H1 (cell line): ENCODE measurements around the gene DYNLL1. TPM values are rescaled to one million over a fixed set of nuclear protein-coding genes. Genes with fewer than 3 reads are reported as not detected.

Experiments used
- CTCF ChIA-PET: fragments of 300-600 bp; sonication (Branson Sonifier 250); formaldehyde crosslinking; loops from one replicate; lab custom pipeline; 2021; ENCODE audit not compliant: partially characterized antibody; lab: Charles Lee
- POLR2A ChIA-PET: fragments of 300-600 bp; sonication (Branson Sonifier 250); formaldehyde crosslinking; loops from one replicate; lab custom pipeline; 2021; ENCODE audit warnings: inconsistent platforms; ENCODE audit not compliant: partially characterized antibody; lab: Charles Lee
- DNase-seq, 2 experiments: peaks; one replicate each; pipeline versions ENCODE4 v3.0.0 to v3.0.0-alpha.2; 2010 to 2022; ENCODE audit warnings: low spot score in 2 of 2, low read depth in 1 of 2, mixed read lengths in 1 of 2
- FAIRE-seq: peaks from 2 replicates; lab custom pipeline; 2011; peaks lifted over from hg19 to GRCh38; lab: Jason Lieb, UNC
- H2AFZ ChIP-seq: 2 replicates; pipeline ENCODE4 v1.8.1; 2012; ENCODE audit warnings: low read length, inconsistent platforms
- H2AK5ac ChIP-seq: 2 replicates; pipeline ENCODE4 v1.6.1; 2013; ENCODE audit warnings: low read depth, low read length
- H2BK120ac ChIP-seq: replicated peaks from 2 replicates; pipeline ENCODE3; 2013; ENCODE audit warnings: low read depth, low read length, inconsistent platforms
- H2BK12ac ChIP-seq: 2 replicates; pipeline ENCODE4 v1.6.1; 2013; ENCODE audit warnings: low read depth, low read length
- H2BK15ac ChIP-seq: 2 replicates; pipeline ENCODE4 v1.6.1; 2013; ENCODE audit warnings: low read length
- H2BK20ac ChIP-seq: 2 replicates; pipeline ENCODE4 v1.6.1; 2013; ENCODE audit warnings: low read length
- H2BK5ac ChIP-seq: 2 replicates; pipeline ENCODE4 v1.6.1; 2013; ENCODE audit warnings: low read depth, low read length
- H3K14ac ChIP-seq: 2 replicates; pipeline ENCODE4 v1.6.1; 2013; ENCODE audit warnings: inconsistent platforms; ENCODE audit not compliant: insufficient read length
- H3K18ac ChIP-seq: 2 replicates; pipeline ENCODE4 v1.6.1; 2013; ENCODE audit warnings: low read length; ENCODE audit errors: extremely low read depth
- H3K23ac ChIP-seq: 2 replicates; pipeline ENCODE4 v1.6.1; 2013; ENCODE audit warnings: inconsistent platforms; ENCODE audit not compliant: insufficient read length
- H3K23me2 ChIP-seq: 2 replicates; pipeline ENCODE4 v1.6.1; 2013; ENCODE audit warnings: low read depth, low read length
- H3K27ac ChIP-seq: 2 replicates; pipeline ENCODE4 v1.6.1; 2011; ENCODE audit warnings: low read depth, low read length, inconsistent platforms
- H3K27me3 ChIP-seq, 4 experiments: replicated peaks in 1 of 4; 1 replicate in 1 of 4; 2 replicates in 3 of 4; pipeline versions ENCODE4 v1.6.1 to v1.8.1; 2011 to 2013; ENCODE audit warnings: low read length in 3 of 4, mild to moderate bottlenecking in 3 of 4, inconsistent platforms in 2 of 4, mixed read lengths in 2 of 4, moderate library complexity in 1 of 4; ENCODE audit not compliant: control insufficient read depth in 3 of 4, insufficient read depth in 3 of 4; ENCODE audit errors: extremely low read depth in 1 of 4
- H3K36me3 ChIP-seq, 4 experiments: 2 replicates each; pipeline versions ENCODE4 v1.6.1 to v1.8.1; 2011 to 2013; ENCODE audit warnings: mild to moderate bottlenecking in 4 of 4, low read length in 3 of 4, moderate library complexity in 2 of 4, control low read depth in 1 of 4, inconsistent platforms in 1 of 4; ENCODE audit not compliant: insufficient read depth in 4 of 4, control insufficient read depth in 2 of 4
- H3K4ac ChIP-seq: replicated peaks from 2 replicates; pipeline ENCODE3; 2013; ENCODE audit warnings: low read length, low read depth, mixed read lengths, inconsistent platforms; ENCODE audit not compliant: insufficient read length
- H3K4me1 ChIP-seq, 4 experiments: replicated peaks in 1 of 4; 1 replicate in 1 of 4; 2 replicates in 3 of 4; pipeline versions ENCODE4 v1.6.1 to v1.8.1; 2011 to 2013; ENCODE audit warnings: low read length in 3 of 4, inconsistent platforms in 2 of 4, mixed read lengths in 1 of 4; ENCODE audit not compliant: insufficient read depth in 4 of 4, control insufficient read depth in 3 of 4
- H3K4me2 ChIP-seq, 2 experiments: 2 replicates each; pipeline versions ENCODE4 v1.6.1 to v1.8.1; 2011 to 2013; ENCODE audit warnings: low read depth in 2 of 2, low read length in 2 of 2, control low read depth in 1 of 2, inconsistent platforms in 1 of 2, mild to moderate bottlenecking in 1 of 2; ENCODE audit not compliant: insufficient read depth in 1 of 2
- H3K4me3 ChIP-seq, 4 experiments: fragments of 200-600, 300-600 bp in 1 of 4; sonication (generic), shearing (Covaris generic), sonication (Bioruptor Twin) in 1 of 4; 2 replicates each; pipeline versions ENCODE4 v1.5.1 to v1.8.1; 2011 to 2016; ENCODE audit warnings: low read length in 4 of 4, low read depth in 3 of 4, control low read depth in 2 of 4, inconsistent platforms in 2 of 4, mild to moderate bottlenecking in 2 of 4, mixed read lengths in 1 of 4, moderate library complexity in 1 of 4; ENCODE audit not compliant: insufficient read depth in 2 of 4; ENCODE audit errors: extremely low read depth in 1 of 4
- H3K56ac ChIP-seq: replicated peaks from 2 replicates; pipeline ENCODE3; 2013; ENCODE audit warnings: low read depth, mild to moderate bottlenecking, mixed read lengths, low read length, inconsistent platforms; ENCODE audit not compliant: insufficient read length
- H3K79me1 ChIP-seq: 2 replicates; pipeline ENCODE4 v1.6.1; 2013; ENCODE audit warnings: low read depth, low read length, control low read depth
- H3K79me2 ChIP-seq, 2 experiments: 2 replicates each; pipeline versions ENCODE4 v1.6.1 to v1.8.1; 2012 to 2013; ENCODE audit warnings: low read length in 2 of 2, mild to moderate bottlenecking in 2 of 2, inconsistent platforms in 1 of 2; ENCODE audit not compliant: insufficient read depth in 2 of 2, control insufficient read depth in 1 of 2
- H3K9ac ChIP-seq, 4 experiments: replicated peaks in 1 of 4; 1 replicate in 1 of 4; 2 replicates in 3 of 4; pipeline versions ENCODE4 v1.6.1 to v1.8.1; 2011 to 2013; ENCODE audit warnings: low read depth in 3 of 4, low read length in 3 of 4, control low read depth in 2 of 4, mild to moderate bottlenecking in 2 of 4, moderate library complexity in 2 of 4, inconsistent platforms in 1 of 4; ENCODE audit errors: extremely low read depth in 1 of 4
- H3K9me3 ChIP-seq, 2 experiments: 2 replicates each; pipeline versions ENCODE4 v1.6.1 to v1.8.1; 2012 to 2013; ENCODE audit warnings: mild to moderate bottlenecking in 2 of 2, moderate library complexity in 2 of 2, control low read depth in 1 of 2, inconsistent platforms in 1 of 2, low read depth in 1 of 2, low read length in 1 of 2, mixed read lengths in 1 of 2; ENCODE audit not compliant: insufficient read depth in 2 of 2
- H4K20me1 ChIP-seq, 2 experiments: replicated peaks in 1 of 2; 2 replicates each; pipeline versions ENCODE3 to v1.8.1; 2011 to 2013; ENCODE audit warnings: inconsistent platforms in 2 of 2, low read length in 2 of 2, mild to moderate bottlenecking in 1 of 2; ENCODE audit not compliant: insufficient read depth in 2 of 2, control insufficient read depth in 1 of 2
- H4K5ac ChIP-seq: 2 replicates; pipeline ENCODE4 v1.6.1; 2013; ENCODE audit warnings: low read length, low read depth, mixed read lengths, inconsistent platforms; ENCODE audit not compliant: insufficient read length
- H4K8ac ChIP-seq: 2 replicates; pipeline ENCODE4 v1.8.0; 2013; ENCODE audit warnings: mild to moderate bottlenecking, moderate library complexity, low read length, inconsistent platforms; ENCODE audit not compliant: insufficient read depth; ENCODE audit errors: extremely low read depth
- H4K91ac ChIP-seq: replicated peaks from 2 replicates; pipeline ENCODE3; 2013; ENCODE audit warnings: low read length, mixed read lengths, inconsistent platforms; ENCODE audit not compliant: insufficient read length
- CREB1 ChIP-seq: IDR thresholded peaks from 2 replicates; pipeline ENCODE4 v1.6.1; 2012; ENCODE audit warnings: inconsistent platforms
- EP300 ChIP-seq, 2 experiments: IDR thresholded peaks; 1 replicate in 1 of 2; 2 replicates in 1 of 2; pipeline ENCODE4 v1.6.1; 2011 to 2012; ENCODE audit warnings: low read depth in 2 of 2, low read length in 2 of 2, mild to moderate bottlenecking in 2 of 2, borderline replicate concordance in 1 of 2, inconsistent platforms in 1 of 2, moderate library complexity in 1 of 2
- EZH2 ChIP-seq: fragments of 200-600 bp; sonication (generic); IDR thresholded peaks from 2 replicates; pipeline ENCODE4 v1.7.1; 2012; ENCODE audit warnings: low read depth, mild to moderate bottlenecking, moderate library complexity, low read length, inconsistent platforms; ENCODE audit not compliant: severe bottlenecking
- MAFK ChIP-seq: IDR thresholded peaks from 2 replicates; pipeline ENCODE4 v1.6.1; 2012; ENCODE audit warnings: low read depth, mild to moderate bottlenecking, improper control_type of control experiment, low read length
- SIN3A ChIP-seq, 2 experiments: IDR thresholded peaks in 1 of 2; conservative IDR thresholded peaks in 1 of 2; 2 replicates each; pipeline ENCODE4 v1.6.1; 2011 to 2012; ENCODE audit warnings: low read length in 2 of 2, improper control_type of control experiment in 1 of 2, low read depth in 1 of 2, mild to moderate bottlenecking in 1 of 2
- TEAD4 ChIP-seq: IDR thresholded peaks from 2 replicates; pipeline ENCODE4 v1.6.1; 2012; ENCODE audit warnings: low read depth, low read length, inconsistent platforms, mixed read lengths
- WGBS, 2 experiments: shearing (Covaris generic) in 1 of 2; methylation state at CpG; one replicate each; pipeline versions ENCODE4 v1.1.6 to v1.1.7; 2013 to 2015; ENCODE audit warnings: low lambda C conversion rate in 2 of 2, mixed read lengths in 2 of 2, inconsistent platforms in 1 of 2, low coverage in 1 of 2, missing lambda C conversion rate in 1 of 2; ENCODE audit not compliant: insufficient replicate concordance in 2 of 2, insufficient coverage in 1 of 2, insufficient read length in 1 of 2; ENCODE audit errors: extremely low coverage in 1 of 2, missing lambda C conversion rate in 1 of 2; 5-methylcytosine and 5-hydroxymethylcytosine counted together
- polyA plus RNA-seq, 7 experiments: library from polyadenylated mRNA; depleted of rRNA in 3 of 7; stranded (reverse) in 5 of 7; unstranded in 2 of 7; fragments of >200 nt in 5 of 7; fragments of 200-250 nt in 2 of 7; gene quantifications; 1 replicate in 5 of 7; 2 replicates in 1 of 7; 4 replicates in 1 of 7; pipeline versions ENCODE4 v1.2.1 to v1.2.3, GENCODE V29; 2011 to 2013; ENCODE audit warnings: missing spikeins in 2 of 7, mixed read lengths in 2 of 7
- total RNA-seq: library from RNA; stranded (reverse); fragmentation: NEBNext Ultra II Directional; extraction: Animal tissue kit (Norgen Biotek cat#: 25700); gene quantifications from 2 replicates; pipeline ENCODE4 v1.2.1, GENCODE V29; 2021
- TF ChIP-seq, protein P1 (sequence below), 3 experiments: IDR thresholded peaks; 1 replicate in 2 of 3; 2 replicates in 1 of 3; pipeline versions ENCODE4 v1.5.1 to v1.6.1; 2011; ENCODE audit warnings: low read length in 3 of 3, mild to moderate bottlenecking in 3 of 3, inconsistent platforms in 2 of 3, low read depth in 1 of 3, moderate library complexity in 1 of 3; ENCODE audit not compliant: insufficient read depth in 1 of 3; ENCODE audit errors: control extremely low read depth in 1 of 3

The DYNLL1 gene
- total and polyA plus RNA-seq, 2 of the 8 experiments (the other 6 are each of a cell fraction or from before 2014, with no cell fraction given), result 423 to 488 TPM

GRCh38 chr12:120529641-120530417, 33.9 kb downstream of the DYNLL1 start:
- FAIRE-seq (no peak), DNase-seq (no peak)
- no peaks in the 10 kb centered on the region for H3K36me3 ChIP-seq
- no peak overlapping the region for H3K23ac ChIP-seq
- H3K4me3 ChIP-seq, result peak overlapping the region; percentile 85 to 99 (median 90)
- H2AK5ac ChIP-seq, result no peak overlapping the region; the same call in 1 of the 2 replicates
- peak; percentile 88 for TF ChIP-seq TEAD4
- TF ChIP-seq, protein P1, sequence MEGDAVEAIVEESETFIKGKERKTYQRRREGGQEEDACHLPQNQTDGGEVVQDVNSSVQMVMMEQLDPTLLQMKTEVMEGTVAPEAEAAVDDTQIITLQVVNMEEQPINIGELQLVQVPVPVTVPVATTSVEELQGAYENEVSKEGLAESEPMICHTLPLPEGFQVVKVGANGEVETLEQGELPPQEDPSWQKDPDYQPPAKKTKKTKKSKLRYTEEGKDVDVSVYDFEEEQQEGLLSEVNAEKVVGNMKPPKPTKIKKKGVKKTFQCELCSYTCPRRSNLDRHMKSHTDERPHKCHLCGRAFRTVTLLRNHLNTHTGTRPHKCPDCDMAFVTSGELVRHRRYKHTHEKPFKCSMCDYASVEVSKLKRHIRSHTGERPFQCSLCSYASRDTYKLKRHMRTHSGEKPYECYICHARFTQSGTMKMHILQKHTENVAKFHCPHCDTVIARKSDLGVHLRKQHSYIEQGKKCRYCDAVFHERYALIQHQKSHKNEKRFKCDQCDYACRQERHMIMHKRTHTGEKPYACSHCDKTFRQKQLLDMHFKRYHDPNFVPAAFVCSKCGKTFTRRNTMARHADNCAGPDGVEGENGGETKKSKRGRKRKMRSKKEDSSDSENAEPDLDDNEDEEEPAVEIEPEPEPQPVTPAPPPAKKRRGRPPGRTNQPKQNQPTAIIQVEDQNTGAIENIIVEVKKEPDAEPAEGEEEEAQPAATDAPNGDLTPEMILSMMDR (IDR thresholded peaks at IDR 0.05; ENCODE audit: control extremely low read depth in 1 of 3, insufficient read depth in 1 of 3, low read depth in 1 of 3, low read length in 3 of 3), result peak in 1 of 3 experiments; percentile 6; a peak in 1 of 4 replicates
- TF ChIP-seq SIN3A (conservative IDR thresholded peaks at IDR 0.05 in 1 of 2, IDR thresholded peaks at IDR 0.05 in 1 of 2; ENCODE audit: low read depth in 1 of 2, low read length in 2 of 2), result peak in 1 of 2 experiments; percentile 36; a peak in 1 of 4 replicates
- TF ChIP-seq EP300 (IDR thresholded peaks at IDR 0.05; ENCODE audit: borderline replicate concordance in 1 of 2, low read depth in 2 of 2, low read length in 2 of 2), result no peak
- no peak for TF ChIP-seq CREB1
- no peak for TF ChIP-seq MAFK
- TF ChIP-seq EZH2, result no peak
- peaks cover under 1 to 5% of the 10 kb centered on the region in 2 experiments; a peak in 3 of 4 replicates for H3K79me2 ChIP-seq
- WGBS, 2 experiments, result 72% methylated on average over 19 of the region's 19 CpGs; no CpG with 5 or more reads in 1 of the 2 experiments
- 0 out of 2 replicates have a peak overlapping the region, but pooled peaks have one; percentile 67 for H2AFZ ChIP-seq
- ChIA-PET CTCF (interaction anchor here (0.7 to 1.6 kb wide), 5 partner anchors 14 to 464 kb away, joined by 3 to 4 read pairs (median 3); no protein-coding TSS in a partner anchor), POLR2A (interaction anchor here (0.9 to 7.2 kb wide), 11 partner anchors 8 to 329 kb away, joined by 3 to 78 read pairs (median 4); partner anchors contain the start of genes DYNLL1, MLEC, RPLP0 and SRSF9)
- H2BK120ac ChIP-seq, result no peak overlapping the region
- no peak overlapping the region for H3K18ac ChIP-seq
- H3K4me1 ChIP-seq, result peaks cover 0 to 6% (median 2%) of the 10 kb centered on the region in 4 experiments; a peak in 3 of 7 replicates
- H4K5ac ChIP-seq, result peak overlapping the region; percentile 83
- no peaks in the 10 kb centered on the region; a peak in 1 of 4 replicates for H3K9me3 ChIP-seq
- H2BK5ac ChIP-seq, result peak overlapping the region; percentile 82; the same call in 1 of the 2 replicates
- no peaks in the 10 kb centered on the region for H4K20me1 ChIP-seq
- H3K27ac ChIP-seq, result peak overlapping the region; percentile 96
- peak overlapping the region; percentile 75 to 95 for H3K4me2 ChIP-seq
- H2BK20ac ChIP-seq, result no peak overlapping the region
- no peak overlapping the region for H4K8ac ChIP-seq
- H3K14ac ChIP-seq, result no peak overlapping the region
- H2BK15ac ChIP-seq, result no peak overlapping the region
- peak overlapping the region; percentile 81 for H4K91ac ChIP-seq
- H3K56ac ChIP-seq, result no peak overlapping the region
- no peaks in the 10 kb centered on the region for H3K27me3 ChIP-seq
- no peaks in the 10 kb centered on the region; the same call in 1 of the 2 replicates for H3K79me1 ChIP-seq
- H3K9ac ChIP-seq, result peak overlapping the region in 3 of 4 experiments; percentile 79 to 95 (median 92); a peak in 5 of 7 replicates
- no peaks in the 10 kb centered on the region; the same call in 1 of the 2 replicates for H3K23me2 ChIP-seq
- H3K4ac ChIP-seq, result no peak overlapping the region
- H2BK12ac ChIP-seq, result peak overlapping the region; percentile 88; the same call in 1 of the 2 replicates
